Endothelial cell of umbilical vein (primary cell): ENCODE results near the gene CDCP1. TPM values are rescaled to one million over a fixed set of nuclear protein-coding genes. Genes with fewer than 3 reads are reported as not detected.

Experiments used
- BruUV-seq: library from RNA; stranded (reverse); fragments of 400-500 nt; replicated peaks from 2 replicates; lab custom pipeline; 2021; lab: Mats Ljungman, UMichigan
- CTCF ChIA-PET: fragments of 300-600, 350-600 bp; sonication (Branson Sonifier 250); formaldehyde crosslinking; loops from one replicate; lab custom pipeline; 2021; ENCODE audit warnings: antibody characterized with exemption, inconsistent platforms; lab: Charles Lee
- POLR2A ChIA-PET: fragments of 300-600, 350-600 bp; sonication (Branson Sonifier 250); formaldehyde crosslinking; loops from one replicate; lab custom pipeline; 2021; ENCODE audit warnings: antibody characterized with exemption, inconsistent platforms; lab: Charles Lee
- DNase-seq: peaks from one replicate; pipeline ENCODE4 v3.0.0-alpha.2; 2011; ENCODE audit warnings: low read depth, low spot score
- FAIRE-seq: peaks from 2 replicates; lab custom pipeline; 2011; peaks lifted over from hg19 to GRCh38; lab: Jason Lieb, UNC
- H2AFZ ChIP-seq: 2 replicates; pipeline ENCODE4 v1.6.0; 2012; ENCODE audit warnings: low read depth, low read length, control low read depth, inconsistent platforms
- H3K27ac ChIP-seq: 2 replicates; pipeline ENCODE4 v1.5.1; 2011; ENCODE audit warnings: low read depth, mild to moderate bottlenecking, control low read depth, low read length, moderate library complexity; ENCODE audit not compliant: insufficient read depth
- H3K27me3 ChIP-seq, 2 experiments: 2 replicates each; pipeline versions ENCODE4 v1.6.0 to v1.6.1; 2011; ENCODE audit warnings: low read length in 2 of 2, mixed read lengths in 1 of 2; ENCODE audit not compliant: control insufficient read depth in 2 of 2, insufficient read depth in 2 of 2
- H3K36me3 ChIP-seq, 2 experiments: 2 replicates in 1 of 2; 3 replicates in 1 of 2; pipeline ENCODE4 v1.5.1; 2011; ENCODE audit warnings: low read length in 2 of 2, mild to moderate bottlenecking in 1 of 2, moderate library complexity in 1 of 2; ENCODE audit not compliant: control insufficient read depth in 2 of 2, insufficient read depth in 2 of 2; ENCODE audit errors: extremely low read depth in 1 of 2
- H3K4me1 ChIP-seq: 3 replicates; pipeline ENCODE4 v1.5.1; 2011; ENCODE audit warnings: mild to moderate bottlenecking, low read length; ENCODE audit not compliant: control insufficient read depth, insufficient read depth; ENCODE audit errors: extremely low read depth
- H3K4me2 ChIP-seq: 2 replicates; pipeline ENCODE4 v1.6.1; 2011; ENCODE audit warnings: low read length, control low read depth, mixed read lengths; ENCODE audit not compliant: insufficient read depth
- H3K4me3 ChIP-seq, 3 experiments: fragments of 200-600 bp in 1 of 3; sonication (generic), shearing (Covaris generic) in 1 of 3; replicated peaks in 1 of 3; 2 replicates each; pipeline ENCODE4 v1.5.1; 2011 to 2016; ENCODE audit warnings: control low read depth in 3 of 3, low read length in 3 of 3, mild to moderate bottlenecking in 2 of 3, inconsistent platforms in 1 of 3, low read depth in 1 of 3, moderate library complexity in 1 of 3; ENCODE audit not compliant: insufficient read depth in 1 of 3
- H3K79me2 ChIP-seq: 2 replicates; pipeline ENCODE4 v1.6.0; 2012; ENCODE audit warnings: low read length, inconsistent platforms; ENCODE audit not compliant: control insufficient read depth, insufficient read depth
- H3K9ac ChIP-seq: replicated peaks from 2 replicates; pipeline ENCODE3; 2011; ENCODE audit warnings: low read length, control low read depth; ENCODE audit not compliant: insufficient read depth; ENCODE audit errors: extremely low read depth
- H3K9me1 ChIP-seq: replicated peaks from 3 replicates; pipeline ENCODE4 v1.6.0; 2011; ENCODE audit warnings: mild to moderate bottlenecking, low read length; ENCODE audit not compliant: control insufficient read depth, insufficient read depth; ENCODE audit errors: extremely low read depth
- H3K9me3 ChIP-seq: replicated peaks from 2 replicates; pipeline ENCODE4 v1.5.1; 2012; ENCODE audit warnings: low read length, inconsistent platforms; ENCODE audit not compliant: control insufficient read depth, insufficient read depth
- H4K20me1 ChIP-seq: replicated peaks from 2 replicates; pipeline ENCODE3; 2011; ENCODE audit warnings: mild to moderate bottlenecking, low read length; ENCODE audit not compliant: control insufficient read depth, insufficient read depth; ENCODE audit errors: extremely low read depth
- CTCF ChIP-seq, 2 donors: IDR thresholded peaks; 1 replicate in 1 of 2; 2 replicates in 1 of 2; pipeline ENCODE4 v1.5.1; 2011; ENCODE audit warnings: low read length in 2 of 2, mild to moderate bottlenecking in 2 of 2, moderate library complexity in 2 of 2, control low read depth in 1 of 2, inconsistent platforms in 1 of 2, low read depth in 1 of 2; ENCODE audit not compliant: insufficient read depth in 1 of 2; ENCODE audit errors: extremely low read depth in 1 of 2
- EZH2 ChIP-seq: IDR thresholded peaks from 2 replicates; pipeline ENCODE4 v1.6.1; 2012; ENCODE audit warnings: borderline replicate concordance, low read depth, mild to moderate bottlenecking, moderate library complexity, low read length, inconsistent platforms; ENCODE audit not compliant: severe bottlenecking
- FOS ChIP-seq: IDR thresholded peaks from 2 replicates; pipeline ENCODE4 v1.6.1; 2011; ENCODE audit warnings: mild to moderate bottlenecking, low read length, moderate library complexity, borderline replicate concordance; ENCODE audit not compliant: insufficient read depth
- GATA2 ChIP-seq: IDR thresholded peaks from 2 replicates; pipeline ENCODE4 v1.7.0; 2011; ENCODE audit warnings: low read depth, mild to moderate bottlenecking, moderate library complexity, mixed read lengths, low read length; ENCODE audit not compliant: insufficient read length, insufficient read depth
- JUN ChIP-seq: IDR thresholded peaks from 2 replicates; pipeline ENCODE4 v1.6.1; 2011; ENCODE audit warnings: borderline replicate concordance, low read depth; ENCODE audit not compliant: insufficient read length, insufficient read depth
- MYC ChIP-seq: IDR thresholded peaks from one replicate; pipeline ENCODE4 v1.6.1; 2011; ENCODE audit warnings: mild to moderate bottlenecking, low read depth, low read length
- POLR2A ChIP-seq: IDR thresholded peaks from 2 replicates; pipeline ENCODE4 v1.6.1; 2012; ENCODE audit warnings: low read depth, mild to moderate bottlenecking, control low read depth, low read length
- POLR2AphosphoS5 ChIP-seq: IDR thresholded peaks from 2 replicates; pipeline ENCODE4 v1.6.1; 2012; ENCODE audit warnings: low read depth, mild to moderate bottlenecking, control low read depth, low read length, moderate library complexity; ENCODE audit not compliant: insufficient read depth
- dilution Hi-C: fragments of 300-500 bp; cut with MboI; formaldehyde crosslinking; loops from one replicate; pipeline ENCODE4 v1.15.0; 2019; ENCODE audit warnings: low sequenced_read_pairs; ENCODE audit not compliant: extremely low pct_ligation_motif_present
- intact Hi-C: fragments of 100-400 bp; cut with micrococcal nuclease; formaldehyde crosslinking; loops from one replicate; pipeline ENCODE4 v1.10.0; 2022
- polyA plus RNA-seq, 4 experiments: library from polyadenylated mRNA; depleted of rRNA in 3 of 4; stranded (reverse) in 3 of 4; unstranded in 1 of 4; fragments of >200 nt; gene quantifications; 2 replicates each; pipeline versions ENCODE4 v1.2.1 to v1.2.3, GENCODE V29; 2011 to 2012; ENCODE audit warnings: missing spikeins in 1 of 4
- total RNA-seq: library from RNA; stranded (reverse); gene quantifications from 2 replicates; pipeline ENCODE4 v1.2.3, GENCODE V29; 2021
- TF ChIP-seq, protein P1 (sequence below): IDR thresholded peaks from 2 replicates; pipeline ENCODE4 v1.6.1; 2011; ENCODE audit not compliant: insufficient read depth, insufficient read length

The CDCP1 gene
- total and polyA plus RNA-seq, 2 donors (not counting 3 experiments of a cell fraction or from before 2014, with no cell fraction given): 0.01 to 0.22 TPM

DNA sequence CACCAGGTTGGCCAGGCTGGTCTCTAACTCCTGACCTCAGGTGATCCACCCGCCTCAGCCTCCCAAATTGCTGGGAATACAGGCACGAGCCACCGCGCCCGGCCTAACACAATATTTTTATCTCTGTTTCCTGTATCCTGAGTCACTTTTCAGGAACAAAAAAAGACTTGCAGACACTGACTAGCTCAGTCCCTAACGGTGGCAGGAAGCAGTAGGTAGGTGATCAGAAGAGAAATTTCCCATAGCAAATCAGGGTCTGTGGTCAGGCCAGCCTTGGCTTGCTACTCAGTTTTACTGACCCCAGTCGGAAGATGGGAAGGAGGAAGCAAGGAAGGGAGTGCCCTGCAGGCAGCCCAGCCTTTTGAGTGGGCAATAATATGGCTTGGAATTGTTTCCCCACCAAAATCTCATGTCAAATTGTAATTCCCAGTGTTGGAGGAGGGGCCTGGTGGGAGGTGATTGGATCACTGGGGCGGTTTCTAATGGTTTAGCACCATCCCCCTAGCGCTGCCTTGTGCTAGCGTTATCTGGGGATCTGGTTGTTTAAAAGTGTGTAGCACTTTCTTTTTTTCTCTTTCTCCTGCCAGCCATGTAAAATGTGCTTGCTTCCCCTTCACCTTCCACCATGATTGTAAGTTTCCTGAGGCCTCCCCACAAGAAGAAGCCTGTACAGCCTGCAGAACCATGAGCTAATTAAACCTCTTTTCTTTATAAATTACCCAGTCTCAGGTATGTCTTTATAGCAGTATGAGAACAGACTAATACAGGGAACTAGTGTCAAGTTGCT lies 19.5 kb upstream of the CDCP1 start:
- peak overlapping the region; percentile 50 for H2AFZ ChIP-seq
- no peak for DNase-seq
- FAIRE-seq: peak; percentile 73

DNA sequence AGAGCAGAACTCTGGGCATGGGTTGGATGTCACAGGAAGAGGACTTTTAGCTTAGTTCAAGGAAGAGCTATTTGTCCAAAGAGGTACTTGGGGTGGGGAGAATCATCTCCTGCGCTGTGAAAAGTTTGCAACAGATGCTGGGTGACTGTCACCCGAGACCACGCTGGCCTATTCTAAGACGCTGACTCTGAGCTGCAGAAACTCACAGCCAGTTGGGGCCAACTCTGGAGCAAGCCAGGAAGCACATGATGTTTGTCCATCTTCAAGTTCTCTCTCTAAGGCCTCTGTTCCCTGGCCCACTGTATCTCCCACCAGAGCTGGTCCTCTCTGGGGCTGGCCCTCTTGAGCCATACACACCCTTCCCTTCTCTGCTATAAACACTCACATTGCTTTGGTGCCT lies 17.9 kb upstream of the CDCP1 start:
- H3K9ac ChIP-seq: no peak overlapping the region
- H3K27me3 ChIP-seq: no peaks in the 10 kb centered on the region
- peaks cover 22% of the 10 kb centered on the region for H3K4me1 ChIP-seq
- no peak overlapping the region for H2AFZ ChIP-seq
- no peaks in the 10 kb centered on the region for H3K9me1 ChIP-seq
- no peaks in the 10 kb centered on the region for H3K79me2 ChIP-seq
- TF ChIP-seq MYC: no peak
- no peak for TF ChIP-seq POLR2AphosphoS5
- TF ChIP-seq CTCF (IDR thresholded peaks at IDR 0.05; ENCODE audit: extremely low read depth in 1 of 2, insufficient read depth in 1 of 2, low read depth in 1 of 2, low read length in 2 of 2): no peak
- no peak for TF ChIP-seq POLR2A
- TF ChIP-seq JUN: no peak
- TF ChIP-seq FOS: no peak
- TF ChIP-seq EZH2: no peak
- no peak for TF ChIP-seq GATA2
- TF ChIP-seq, protein P1, sequence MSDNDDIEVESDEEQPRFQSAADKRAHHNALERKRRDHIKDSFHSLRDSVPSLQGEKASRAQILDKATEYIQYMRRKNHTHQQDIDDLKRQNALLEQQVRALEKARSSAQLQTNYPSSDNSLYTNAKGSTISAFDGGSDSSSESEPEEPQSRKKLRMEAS: no peak
- no TSS peak for BruUV-seq
- H3K36me3 ChIP-seq: no peaks in the 10 kb centered on the region
- no peak overlapping the region for H3K27ac ChIP-seq
- ChIA-PET CTCF (no interaction called here), POLR2A (no interaction called here)
- dilution Hi-C loops (no loop called here), intact Hi-C loops (no loop called here)
- FAIRE-seq: no peak
- no peaks in the 10 kb centered on the region for H3K9me3 ChIP-seq
- no peaks in the 10 kb centered on the region for H4K20me1 ChIP-seq
- H3K4me2 ChIP-seq: no peak overlapping the region
- H3K4me3 ChIP-seq: no peak overlapping the region
- no peak for DNase-seq

More for the DNA sequence above, 19.5 kb upstream of the CDCP1 start:
- CTCF ChIA-PET: interaction anchor here (1.2 to 1.3 kb wide), 3 partner anchors 32 to 124 kb away, joined by 3 to 4 read pairs (median 3); no protein-coding TSS in a partner anchor
- no peak overlapping the region for H3K4me3 ChIP-seq
- no peak overlapping the region for H3K4me2 ChIP-seq
- no peaks in the 10 kb centered on the region for H4K20me1 ChIP-seq
- no peaks in the 10 kb centered on the region for H3K79me2 ChIP-seq
- peak overlapping the region; percentile 97 for H3K27ac ChIP-seq
- TF ChIP-seq EZH2 (no peak), FOS (peak; percentile 7)
- no peak overlapping the region for H3K9ac ChIP-seq
- POLR2A ChIA-PET: interaction anchor here (1.2 kb wide), 1 partner anchor 11 kb away, joined by 3 read pairs; no protein-coding TSS in a partner anchor
- no peaks in the 10 kb centered on the region for H3K36me3 ChIP-seq
- H3K4me1 ChIP-seq: peaks cover 22% of the 10 kb centered on the region
- BruUV-seq: no TSS peak
- H3K9me3 ChIP-seq: no peaks in the 10 kb centered on the region
- no peaks in the 10 kb centered on the region for H3K27me3 ChIP-seq
- intact Hi-C loops (loop anchor here (2.0 to 5.0 kb wide), 2 partner anchors 59 to 502 kb away; no protein-coding TSS in a partner anchor), dilution Hi-C loops (no loop called here)
- no peaks in the 10 kb centered on the region for H3K9me1 ChIP-seq
